Measurements from ENCODE around the gene NDUFA9.

Gene NDUFA9

DNA sequence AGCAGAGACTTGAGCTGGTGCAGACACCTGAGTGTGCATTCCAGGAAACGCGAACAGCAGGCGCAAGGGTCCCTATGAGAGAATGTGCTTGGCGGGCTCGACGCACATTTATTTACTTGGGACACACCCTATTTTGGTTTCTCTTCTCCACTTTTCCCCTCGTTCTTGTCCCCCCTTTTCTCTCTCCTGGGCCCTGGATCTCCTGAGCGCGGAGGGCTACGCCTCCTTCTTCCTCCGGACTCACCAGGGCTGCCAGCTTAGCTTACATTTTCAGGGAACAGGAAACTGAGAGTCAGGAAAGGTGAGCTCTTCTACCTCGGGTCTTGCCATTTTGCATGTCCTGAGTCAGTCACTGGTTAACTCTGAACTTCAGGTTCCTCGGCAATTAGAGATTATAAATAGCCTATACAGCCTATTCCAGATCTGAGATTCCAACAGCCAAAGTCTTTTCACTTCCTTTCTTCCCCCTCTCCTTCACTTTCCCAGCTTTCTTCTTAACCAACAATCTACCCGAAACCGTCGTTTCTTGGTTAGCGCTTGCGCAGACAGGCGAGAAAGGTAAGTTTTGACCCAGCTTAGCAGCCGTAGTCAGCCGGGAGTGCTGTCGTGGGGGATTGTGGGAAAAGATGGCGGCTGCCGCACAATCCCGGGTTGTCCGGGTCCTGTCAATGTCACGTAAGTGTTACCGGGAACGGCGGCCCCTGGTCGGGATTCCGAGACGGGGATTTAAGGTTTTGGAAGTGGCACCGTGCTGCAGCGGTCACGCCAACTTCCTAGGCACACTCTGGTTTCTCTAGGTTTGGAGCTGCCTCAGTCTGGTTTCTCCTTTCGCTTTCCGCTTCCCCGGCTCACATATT, at the start of gene NDUFA9, which contains the start of gene AKAP3:
NDUFA9 (plus strand) TSS at position 614 of the 857 bp plus-strand sequence; CDS start at position 627, 13 bp downstream.
AKAP3 (minus strand) TSS at position 551 of the 857 bp plus-strand sequence. CDS start 10,855 bp downstream, outside the sequence.
- peak; percentile 93 for DNase-seq

DNA sequence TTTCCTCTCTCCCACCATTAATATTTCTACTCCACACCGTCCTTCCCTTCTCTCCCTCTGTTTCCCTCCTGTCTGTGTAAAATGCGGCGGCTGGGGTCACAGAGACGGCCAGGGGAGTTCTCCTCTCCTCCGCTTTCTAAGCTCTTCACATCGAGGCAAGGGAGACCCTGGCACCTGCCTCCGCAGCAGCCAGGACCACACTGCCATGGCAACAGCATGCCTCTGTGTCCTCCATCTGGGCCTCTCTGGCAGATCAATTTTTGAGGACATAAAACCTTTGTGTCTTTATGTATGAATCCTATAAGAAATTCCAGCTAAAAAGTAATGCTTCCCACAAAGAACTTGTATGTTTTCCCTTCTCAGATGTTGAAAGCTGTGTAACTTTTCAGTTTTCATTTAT, 45.5 kb upstream of the NDUFA9 start:
- DNase-seq, result no peak

DNA sequence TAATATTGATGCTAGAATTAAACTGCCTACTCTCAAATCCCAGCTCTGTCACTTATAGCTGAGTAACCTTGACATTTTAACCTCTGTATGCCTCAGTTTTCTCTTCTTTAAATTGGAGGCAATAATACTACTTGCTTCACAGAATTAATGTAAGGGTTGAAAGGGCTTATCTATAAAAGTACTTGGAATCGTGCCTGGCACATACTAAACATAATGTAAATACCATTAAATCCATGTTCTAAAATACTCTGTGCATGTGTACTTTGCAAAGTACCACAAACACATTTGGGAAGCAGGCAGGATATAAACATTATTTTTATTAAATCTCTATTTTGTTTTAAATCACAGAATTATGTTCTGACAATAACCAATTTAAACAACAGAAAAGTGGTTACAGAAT, 45.0 kb upstream of the NDUFA9 start:
- DNase-seq, result no peak

DNA sequence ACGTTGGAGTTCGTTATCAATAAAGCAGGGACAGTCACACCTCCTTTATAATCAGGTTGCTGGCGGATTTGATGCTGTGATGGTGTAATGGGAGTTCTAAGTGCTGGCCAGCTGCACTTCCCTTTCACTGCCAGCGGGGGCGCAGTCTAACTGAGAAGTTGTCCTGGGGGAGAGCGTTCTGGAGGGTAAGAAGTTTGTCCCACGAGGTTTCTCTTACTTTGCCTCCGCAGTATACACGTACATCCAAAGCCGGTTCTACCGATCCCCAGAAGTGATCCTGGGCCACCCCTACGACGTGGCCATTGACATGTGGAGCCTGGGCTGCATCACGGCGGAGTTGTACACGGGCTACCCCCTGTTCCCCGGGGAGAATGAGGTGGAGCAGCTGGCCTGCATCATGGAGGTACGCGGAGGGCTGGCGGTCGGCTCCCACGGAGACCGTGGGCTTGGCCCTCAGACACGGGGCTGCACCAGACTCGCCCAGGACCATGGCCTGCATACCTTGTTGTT, 44.2 kb upstream of the NDUFA9 start:
- peak; percentile 95 for DNase-seq

DNA sequence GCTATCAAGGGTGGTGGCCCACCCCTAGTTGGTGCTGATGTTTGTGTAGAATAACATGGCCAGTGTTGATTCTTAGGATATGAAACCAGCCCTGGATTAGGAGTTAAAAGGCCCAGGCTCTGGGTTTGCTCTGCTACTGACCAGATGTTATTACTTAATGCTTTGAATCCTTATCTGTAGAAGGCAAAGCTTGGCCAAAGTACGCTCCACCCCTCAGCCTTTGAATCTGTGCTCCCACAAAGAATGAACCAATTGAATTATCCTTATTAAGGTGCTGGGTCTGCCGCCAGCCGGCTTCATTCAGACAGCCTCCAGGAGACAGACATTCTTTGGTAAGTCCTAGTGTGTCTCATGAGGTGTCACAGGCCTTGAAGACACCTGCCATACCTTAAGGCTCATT, 41.9 kb upstream of the NDUFA9 start:
- DNase-seq, result peak; percentile 6

DNA sequence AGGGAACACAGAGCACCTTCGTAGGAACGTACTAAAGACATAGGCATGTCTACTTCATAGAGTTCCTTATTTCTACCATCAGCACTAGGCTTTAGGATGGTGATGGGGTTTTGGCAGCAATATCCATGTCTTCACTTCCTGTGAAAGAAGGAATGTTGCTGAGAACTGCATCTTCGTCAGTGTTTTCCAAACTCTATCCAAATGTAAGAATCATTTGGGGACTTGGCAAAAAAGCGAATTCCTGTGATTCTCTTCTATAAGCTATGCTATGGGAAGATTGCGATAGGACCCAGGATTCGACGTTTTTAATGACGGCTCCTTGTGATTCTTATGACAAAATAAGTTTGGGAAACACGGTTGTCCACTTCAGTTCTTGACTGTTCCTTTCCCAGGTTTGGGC, 39.8 kb upstream of the NDUFA9 start:
- no peak for DNase-seq

DNA sequence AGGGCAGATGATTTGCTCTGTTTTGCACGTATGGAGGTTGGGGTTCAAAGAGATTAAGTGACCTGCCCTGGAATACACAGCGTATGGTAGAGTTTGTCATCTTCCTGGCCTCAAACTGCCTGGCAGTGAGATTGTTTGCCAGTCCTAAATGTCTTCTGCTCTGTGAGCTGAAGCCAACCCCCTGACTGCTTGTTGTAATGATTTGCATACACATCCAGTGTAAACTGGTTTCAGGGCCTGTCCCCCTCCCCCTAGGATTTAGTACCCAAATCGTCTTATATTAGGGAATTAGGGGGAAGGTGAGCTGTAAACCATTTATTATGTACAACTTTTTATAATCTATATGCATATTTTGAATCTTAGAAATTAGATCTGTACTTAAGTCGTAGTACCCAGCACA, 38.4 kb upstream of the NDUFA9 start:
- DNase-seq, result no peak

DNA sequence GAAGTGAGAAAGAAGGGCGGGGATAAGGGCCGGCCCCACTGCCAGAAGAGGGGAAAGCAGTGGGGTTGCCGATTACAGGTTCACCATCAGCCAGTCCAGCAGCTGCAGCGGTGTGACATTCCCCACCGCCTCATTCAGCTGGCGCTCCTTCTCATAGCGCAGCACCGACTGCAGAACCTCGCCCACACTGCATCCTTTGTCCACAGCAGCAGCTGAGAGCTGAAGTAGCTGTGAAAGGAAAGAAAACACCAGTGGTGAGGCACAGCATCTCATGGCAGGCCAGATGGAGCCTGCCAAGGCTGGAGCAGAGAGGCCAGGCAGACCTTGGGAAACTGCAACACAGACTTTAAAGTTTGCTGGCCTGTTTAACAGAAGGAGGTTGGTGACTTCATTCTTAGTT, 33.2 kb upstream of the NDUFA9 start:
- DNase-seq, result no peak

DNA sequence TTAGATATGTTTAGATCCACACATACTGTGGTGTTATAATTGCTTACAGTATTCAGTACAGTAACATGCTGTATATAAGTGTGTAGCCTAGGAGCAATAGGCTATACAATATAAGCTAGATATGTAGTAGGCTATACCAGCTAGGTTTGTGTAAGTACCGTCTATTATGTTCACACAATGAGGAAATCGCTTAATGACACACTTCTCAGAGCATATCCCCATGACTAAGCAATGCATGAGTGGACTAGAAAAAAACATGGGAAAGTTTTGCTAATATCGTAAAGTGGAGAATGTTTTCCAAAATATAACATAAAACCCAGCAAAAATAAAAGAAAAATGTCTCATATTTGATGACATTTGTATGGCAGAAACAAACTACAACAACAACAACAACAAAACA, 27.4 kb upstream of the NDUFA9 start:
- DNase-seq, result no peak

DNA sequence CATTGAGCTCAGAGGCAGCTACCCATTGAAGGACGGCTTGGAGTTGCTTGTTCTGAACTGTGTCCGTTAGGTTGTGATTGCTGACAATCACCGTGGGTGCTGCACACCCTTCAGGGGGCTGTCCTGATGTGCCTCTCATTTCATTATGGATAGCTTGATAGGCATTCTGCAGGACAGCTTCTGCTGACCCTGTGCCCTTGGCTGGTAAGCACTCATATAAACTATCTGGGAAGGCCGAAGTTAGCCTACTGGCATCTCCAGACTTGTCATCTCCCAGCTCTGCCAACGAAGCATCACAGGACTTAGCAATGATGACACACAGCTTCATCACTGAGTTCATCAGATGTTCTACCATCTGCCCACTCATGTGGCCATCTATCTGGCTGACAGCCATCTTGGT, 22.4 kb upstream of the NDUFA9 start:
- DNase-seq, result no peak

DNA sequence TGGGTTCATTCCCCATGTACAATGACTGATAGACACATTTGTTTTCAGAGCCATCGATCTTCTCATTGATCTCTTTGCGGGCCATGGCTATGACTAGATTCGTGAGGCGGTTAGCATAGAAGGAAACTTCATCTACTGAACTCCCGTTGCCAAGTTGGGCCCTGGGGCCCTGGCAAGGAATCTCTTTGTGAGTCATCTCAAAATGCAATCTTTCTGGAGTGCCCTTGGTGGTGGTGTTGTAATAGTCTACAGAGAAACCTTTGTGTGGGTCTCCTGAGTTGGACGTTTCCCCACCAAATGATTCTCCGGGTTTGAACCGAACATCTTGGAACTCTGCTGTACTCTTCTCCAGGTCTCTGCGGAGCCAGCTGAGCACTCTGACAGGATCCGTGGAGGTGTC, 20.5 kb upstream of the NDUFA9 start:
- no peak for DNase-seq

DNA sequence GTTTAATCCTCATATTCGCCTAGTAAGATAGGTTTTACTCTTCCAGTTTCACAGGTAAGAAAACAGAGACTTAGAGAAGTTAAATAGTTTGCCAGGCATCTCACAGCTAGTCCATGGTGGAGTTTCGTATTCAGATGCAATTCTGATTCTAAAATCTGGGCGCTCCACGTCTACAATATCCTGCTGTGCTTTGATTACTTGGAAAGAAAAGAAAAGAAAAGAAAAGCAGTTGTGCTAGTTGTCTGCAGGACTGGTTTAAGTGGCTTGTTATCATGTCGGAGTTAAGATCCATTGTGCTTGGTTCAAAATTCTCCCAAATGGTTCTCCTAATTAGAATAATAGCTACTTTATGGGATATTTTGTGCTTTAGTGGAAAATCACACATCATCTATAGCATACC, 18.7 kb upstream of the NDUFA9 start:
- DNase-seq, result no peak

DNA sequence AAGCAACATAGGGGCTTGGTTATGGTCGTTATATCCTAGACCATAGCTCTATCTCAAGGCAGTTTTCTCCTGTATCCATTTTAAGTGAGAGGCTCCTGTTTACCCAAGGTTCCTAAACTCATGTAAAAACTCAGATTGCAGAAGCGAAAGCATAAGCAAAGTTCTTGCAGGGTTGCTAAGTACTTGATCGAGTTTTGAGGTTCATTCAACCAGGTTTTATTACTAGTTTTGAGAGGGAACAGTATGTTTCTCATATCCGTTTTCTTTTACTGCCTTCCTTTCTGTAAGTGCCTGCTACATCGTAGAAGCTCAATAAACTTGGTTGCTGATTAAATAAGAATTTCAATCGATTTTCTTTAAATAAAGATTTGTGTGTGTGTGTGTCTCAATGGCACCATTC, 5.2 kb upstream of the NDUFA9 start:
- DNase-seq, result no peak

DNA sequence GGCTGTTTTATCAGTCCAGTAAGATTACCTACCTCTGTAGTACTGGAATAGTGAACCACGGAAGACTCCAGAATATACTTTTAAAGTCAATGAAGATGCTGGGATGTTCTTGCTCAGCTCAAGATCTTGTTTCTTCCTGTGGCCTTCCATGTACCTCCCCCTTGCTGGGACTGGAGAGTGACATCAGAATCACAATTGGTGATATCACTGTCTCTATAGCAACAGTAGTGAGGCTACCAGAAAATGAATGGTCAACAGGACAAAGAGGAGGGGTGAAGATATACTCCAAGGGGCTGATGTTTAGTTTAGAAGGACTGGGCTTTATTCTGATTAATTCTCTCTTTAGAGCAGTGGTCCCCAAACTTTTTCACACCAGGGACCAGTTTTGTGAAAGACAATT, 3.9 kb upstream of the NDUFA9 start:
- DNase-seq, result no peak

DNA sequence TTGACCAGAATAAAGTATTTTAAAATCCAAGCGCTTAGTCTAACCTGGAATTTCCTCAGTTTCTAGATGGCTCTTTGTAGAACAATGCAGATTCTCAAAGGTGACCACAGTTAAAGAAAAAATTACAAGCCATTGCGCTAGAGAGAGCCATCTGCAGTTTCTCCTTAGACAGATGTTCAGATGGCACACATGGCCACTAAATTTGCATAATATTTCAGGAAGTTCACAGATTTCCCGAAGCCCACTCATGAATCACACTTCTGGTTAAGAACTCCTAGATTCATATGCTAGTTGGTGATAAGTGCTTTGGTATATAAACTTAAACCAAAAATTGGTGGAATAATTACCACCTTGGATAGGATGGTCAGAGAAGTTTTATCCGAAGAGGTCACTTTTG, 812 bp upstream of the NDUFA9 start:
- DNase-seq, result peak; percentile 48

DNA sequence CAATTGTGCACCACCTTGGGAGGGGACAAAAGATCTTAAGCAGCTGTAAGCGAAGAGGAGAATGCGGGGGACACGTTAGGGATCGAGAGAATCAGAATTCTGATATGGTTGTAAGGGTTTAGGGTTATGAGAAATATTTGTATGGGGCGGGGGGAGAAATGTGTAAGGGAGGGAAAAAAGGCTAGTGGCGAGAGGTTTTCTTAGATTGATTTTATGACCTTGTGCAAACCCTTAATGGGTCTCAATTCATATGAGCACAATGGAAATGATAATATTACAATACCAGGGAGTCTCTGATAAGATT, 396 bp downstream of the NDUFA9 start:
- no peak for DNase-seq

DNA sequence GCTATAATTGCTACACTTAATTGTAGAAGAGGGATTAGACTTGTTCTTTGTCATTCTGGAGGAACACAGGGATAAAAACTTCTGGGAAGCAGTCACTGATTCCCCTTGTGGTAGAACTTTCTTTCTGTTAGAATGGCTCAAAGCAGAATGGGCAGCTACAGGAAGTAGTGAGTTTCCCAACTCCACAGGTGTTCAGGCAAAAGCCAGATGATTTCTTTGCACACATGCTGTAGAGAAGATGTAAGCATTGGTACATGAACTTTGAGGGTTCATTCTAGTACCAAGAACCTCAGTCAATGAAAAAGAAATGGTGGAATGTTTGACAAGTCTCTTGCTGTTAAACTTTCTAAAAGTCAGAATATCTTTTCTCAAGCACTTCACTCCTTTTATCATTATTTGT, 4.3 kb downstream of the NDUFA9 start:
- no peak for DNase-seq

DNA sequence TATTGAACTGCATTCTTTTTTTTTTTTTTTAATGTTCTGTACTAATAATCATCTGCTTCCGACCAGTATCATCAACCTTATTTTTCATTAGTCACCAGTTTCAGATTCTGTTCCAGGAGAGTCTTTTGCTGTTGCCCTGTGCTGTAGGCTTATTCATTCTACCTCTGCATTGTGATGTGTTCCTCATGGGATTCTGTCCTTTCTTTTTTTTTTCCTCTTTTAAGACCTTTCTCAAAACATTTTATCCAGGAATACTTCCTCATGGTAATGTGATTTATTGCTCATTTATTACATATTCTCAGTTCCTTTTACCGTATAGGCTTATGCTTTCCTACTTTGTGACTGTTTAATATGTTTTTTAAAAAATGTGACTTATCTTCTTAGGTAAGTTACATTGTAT, 4.8 kb downstream of the NDUFA9 start:
- no peak for DNase-seq

DNA sequence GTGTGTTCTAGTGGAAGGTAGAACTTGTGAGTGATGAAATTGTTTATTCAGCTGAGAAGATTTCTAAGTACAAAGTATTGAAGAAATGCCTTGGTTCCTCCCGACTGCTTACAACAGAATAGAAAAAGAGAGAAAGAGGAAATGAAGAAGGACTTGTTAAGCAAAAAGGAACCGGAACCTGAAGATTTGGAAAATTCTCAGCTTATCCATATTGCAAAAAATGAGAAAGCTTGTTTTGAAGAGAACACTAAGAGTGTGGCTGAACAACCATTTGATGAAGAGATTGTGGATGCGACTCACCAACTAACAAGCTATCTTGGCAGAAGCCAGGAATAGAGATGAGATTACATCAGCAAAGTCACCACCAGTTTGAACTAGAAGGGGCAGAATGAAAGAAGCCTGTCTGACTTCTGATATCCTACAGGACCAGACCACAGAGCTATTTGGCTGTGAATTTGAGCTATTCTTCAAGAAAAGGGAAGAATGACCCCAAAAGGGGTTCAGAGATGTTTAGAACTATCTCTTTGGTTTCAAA, 15.1 kb downstream of the NDUFA9 start:
- DNase-seq, result peak; percentile 24

DNA sequence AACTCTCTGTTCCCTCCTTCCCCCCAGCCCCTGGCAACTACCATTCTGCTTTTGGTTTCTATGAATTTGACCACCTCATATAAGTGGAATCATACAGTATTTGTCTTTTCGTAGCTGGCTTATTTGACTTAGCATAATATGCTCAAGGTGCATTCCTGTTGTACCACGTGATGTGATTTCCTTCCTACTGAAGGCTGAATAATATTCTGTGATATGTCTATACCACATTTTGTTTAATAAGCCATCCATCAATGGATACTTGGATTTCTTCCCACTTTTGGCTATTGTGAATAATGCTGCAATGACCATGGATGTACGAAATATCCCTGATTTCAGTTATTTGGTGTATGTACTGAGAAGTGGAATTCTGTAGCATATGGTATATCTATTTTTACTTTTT, 16.3 kb downstream of the NDUFA9 start:
- no peak for DNase-seq

DNA sequence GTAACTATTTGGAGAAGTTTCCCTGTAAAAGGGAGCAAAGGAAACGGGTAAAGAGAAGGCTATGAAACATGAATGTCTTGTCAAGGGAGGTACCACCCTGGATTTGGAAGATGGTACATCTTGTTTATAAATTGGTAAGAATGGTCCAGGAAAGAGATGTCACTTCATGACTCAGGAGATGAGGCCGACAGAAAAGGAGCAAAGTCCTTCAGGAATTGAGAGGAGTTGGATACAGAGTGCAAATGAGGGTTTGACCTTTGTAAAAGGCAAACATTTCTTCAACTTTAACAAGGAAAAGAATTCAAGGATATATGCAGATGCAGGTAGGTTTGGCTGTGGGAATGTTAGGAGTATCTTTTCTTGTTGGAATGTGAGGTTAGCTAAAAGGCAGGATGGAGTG, 30.8 kb downstream of the NDUFA9 start:
- no peak for DNase-seq

DNA sequence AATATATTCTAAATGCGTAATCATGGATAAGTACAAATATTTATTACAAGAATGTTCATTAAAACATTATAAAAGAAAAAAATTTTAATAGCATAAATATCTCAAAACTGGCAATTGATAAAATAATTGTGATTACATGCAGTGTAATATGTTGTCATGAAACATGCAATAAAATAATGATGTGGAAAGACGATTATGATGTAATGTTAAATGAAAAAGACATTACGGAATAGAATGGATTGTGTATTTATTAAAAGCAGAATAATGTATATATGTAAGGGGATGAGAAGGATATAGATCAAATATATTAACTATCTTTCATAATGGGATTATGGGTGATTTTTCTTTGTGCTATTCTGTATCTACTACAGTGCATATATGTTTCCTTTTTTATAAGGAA, 32.8 kb downstream of the NDUFA9 start:
- DNase-seq, result no peak

DNA sequence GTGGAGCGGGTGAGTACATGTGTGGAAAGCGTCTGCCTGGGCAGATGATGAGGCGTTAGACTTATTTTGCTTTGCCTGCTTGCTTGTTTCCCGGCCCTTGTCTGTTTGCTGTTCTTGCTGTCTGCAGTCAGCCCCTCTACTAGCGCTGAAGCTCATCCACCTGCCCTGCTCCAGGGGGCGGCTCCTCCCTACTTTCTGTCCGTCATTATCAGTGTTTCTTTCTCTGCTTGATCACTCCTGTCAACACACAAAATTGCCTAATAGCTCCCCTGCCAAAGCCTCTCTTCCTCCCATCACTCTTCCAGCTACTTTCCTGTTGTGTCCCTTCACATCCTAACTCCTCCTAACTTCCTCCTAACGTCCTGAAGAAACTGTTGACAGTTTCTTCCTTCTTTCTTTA, 36.4 kb downstream of the NDUFA9 start:
- DNase-seq, result no peak

DNA sequence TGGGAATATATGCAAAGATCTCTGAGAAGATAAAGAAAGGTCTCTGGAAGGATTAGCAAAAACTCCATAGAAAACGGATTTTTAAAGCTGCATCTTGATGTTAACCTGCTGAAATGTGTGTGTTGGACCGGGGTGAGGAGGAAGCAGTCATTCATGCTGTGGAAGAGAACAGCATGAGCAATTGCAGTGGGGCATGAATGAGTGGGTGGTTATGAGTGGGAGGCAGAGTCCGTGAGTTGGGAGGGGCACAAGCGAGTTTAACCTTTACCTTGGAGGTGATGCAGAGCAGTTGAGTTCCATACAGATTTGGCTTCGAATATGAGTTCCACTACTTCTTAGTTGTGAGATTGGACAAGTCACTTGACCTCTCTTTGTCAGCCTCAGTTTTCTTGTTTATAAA, 41.8 kb downstream of the NDUFA9 start:
- DNase-seq, result no peak
